ENCODE results near the gene CIAO2B.

The CIAO2B gene

DNA sequence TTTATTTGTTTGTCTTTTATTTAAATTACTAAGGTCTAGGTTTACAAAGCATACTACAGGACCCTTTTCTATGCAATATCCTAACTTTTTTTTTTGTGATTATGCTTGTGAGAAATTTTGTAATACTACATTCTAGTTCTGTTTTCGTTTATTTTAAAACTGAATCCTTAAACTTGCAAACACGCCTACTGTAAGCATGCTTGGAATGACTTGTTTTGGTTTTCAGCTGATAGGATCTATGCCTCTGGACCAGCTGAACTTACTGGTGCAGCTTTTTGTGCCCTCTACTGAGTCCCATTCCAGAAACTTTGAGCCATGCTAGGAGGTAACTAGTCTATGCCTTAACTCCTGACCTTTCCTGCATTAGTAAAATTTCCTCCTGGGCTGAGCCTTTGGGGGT lies 47.9 kb downstream of the CIAO2B start:
- peak; percentile 53 for DNase-seq (ENCODE audit: low spot score)

DNA sequence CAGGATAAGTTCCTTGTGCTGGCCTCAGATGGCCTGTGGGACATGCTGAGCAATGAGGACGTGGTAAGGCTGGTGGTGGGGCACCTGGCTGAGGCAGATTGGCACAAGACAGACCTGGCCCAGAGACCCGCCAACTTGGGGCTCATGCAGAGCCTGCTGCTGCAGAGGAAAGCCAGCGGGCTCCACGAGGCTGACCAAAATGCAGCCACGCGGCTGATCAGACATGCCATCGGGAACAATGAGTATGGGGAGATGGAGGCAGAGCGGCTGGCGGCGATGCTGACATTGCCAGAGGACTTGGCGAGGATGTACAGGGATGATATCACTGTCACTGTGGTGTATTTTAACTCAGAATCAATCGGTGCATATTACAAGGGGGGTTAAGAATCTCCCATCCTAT lies 48.7 kb downstream of the CIAO2B start:
- DNase-seq (ENCODE audit: low spot score): no peak

DNA sequence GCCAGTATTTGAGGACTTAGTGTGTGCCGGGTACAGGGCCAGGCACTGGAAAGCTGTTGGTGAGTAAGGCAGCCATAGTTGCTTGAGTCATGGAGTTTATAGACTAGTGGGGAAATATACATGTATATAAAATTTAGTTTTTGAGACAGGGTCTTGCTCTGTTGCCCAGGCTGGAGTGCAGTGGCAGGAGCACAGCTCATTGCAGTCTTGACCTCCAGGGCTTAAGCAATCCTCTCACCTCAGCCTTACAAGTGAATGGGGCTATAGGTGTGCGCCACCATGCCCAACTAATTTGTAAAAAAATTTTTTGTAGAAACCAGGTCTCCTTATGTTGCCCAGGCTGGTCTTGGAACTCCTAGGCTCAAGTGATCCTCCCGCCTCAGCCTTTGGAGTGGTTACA lies 51.5 kb downstream of the CIAO2B start:
- no peak for DNase-seq (ENCODE audit: low spot score)

Data from GM03348 (cell line).